Measurements from ENCODE around the gene C1QTNF12.
"Not testable (repeated sequence)": the region's sequence is repeated elsewhere in the genome, so short reads cannot be mapped to it uniquely, and the experiment has no call there.

The C1QTNF12 gene

DNA sequence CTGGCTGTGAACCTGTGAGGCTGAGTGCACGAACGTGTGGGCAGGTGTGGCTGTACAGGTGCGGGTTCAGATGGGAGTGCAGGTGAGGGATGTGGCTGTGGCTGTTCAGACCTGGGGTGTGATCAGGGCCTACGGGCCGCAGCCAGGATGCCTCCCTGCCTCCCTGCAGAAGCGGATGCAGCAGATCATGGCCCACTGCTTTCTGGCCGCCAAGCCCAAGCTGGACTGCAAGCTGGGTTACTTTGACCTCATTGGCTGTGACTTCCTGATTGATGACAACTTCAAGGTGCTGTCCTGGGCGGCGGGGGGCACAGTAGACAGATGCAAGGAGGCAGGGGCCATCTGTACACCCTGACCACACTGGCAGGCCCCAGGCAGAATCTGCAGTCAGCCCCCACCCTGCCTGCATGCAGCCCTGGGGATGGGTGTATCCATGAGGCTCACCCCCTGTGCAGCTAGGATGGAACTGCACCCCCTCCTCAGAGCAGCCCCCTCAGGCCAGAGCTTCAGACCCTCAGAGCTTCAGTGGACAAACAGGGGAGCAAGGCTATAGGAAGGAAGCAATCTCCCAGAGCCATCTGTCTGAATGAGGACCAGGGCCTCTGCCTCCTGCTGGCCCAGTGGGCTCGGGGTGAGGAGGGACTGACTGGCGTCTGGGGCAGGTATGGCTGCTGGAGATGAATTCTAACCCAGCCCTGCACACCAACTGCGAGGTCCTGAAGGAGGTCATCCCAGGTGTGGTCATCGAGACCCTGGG, 49.9 kb downstream of the C1QTNF12 start:
- no peak for DNase-seq

DNA sequence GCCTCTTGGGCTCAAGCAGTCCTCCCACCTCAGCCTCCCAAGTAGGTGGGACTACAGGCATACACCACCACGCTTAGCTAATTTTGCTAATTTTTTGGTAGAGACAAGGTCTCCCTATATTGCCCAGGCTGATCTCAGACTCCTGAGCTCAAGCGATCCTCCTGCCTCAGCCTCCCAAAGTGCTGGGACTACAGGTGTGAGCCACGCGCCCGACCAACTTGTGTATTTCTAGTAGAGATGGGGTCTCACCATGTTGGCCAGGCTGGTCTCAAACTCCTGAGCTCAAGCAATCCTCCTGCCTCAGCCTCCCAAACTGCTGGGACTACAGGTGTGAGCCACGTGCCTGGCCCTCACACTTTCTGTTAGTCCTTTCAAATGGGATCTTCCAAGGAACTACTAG, 50.8 kb downstream of the C1QTNF12 start:
- DNase-seq, result not testable (repeated sequence)

DNA sequence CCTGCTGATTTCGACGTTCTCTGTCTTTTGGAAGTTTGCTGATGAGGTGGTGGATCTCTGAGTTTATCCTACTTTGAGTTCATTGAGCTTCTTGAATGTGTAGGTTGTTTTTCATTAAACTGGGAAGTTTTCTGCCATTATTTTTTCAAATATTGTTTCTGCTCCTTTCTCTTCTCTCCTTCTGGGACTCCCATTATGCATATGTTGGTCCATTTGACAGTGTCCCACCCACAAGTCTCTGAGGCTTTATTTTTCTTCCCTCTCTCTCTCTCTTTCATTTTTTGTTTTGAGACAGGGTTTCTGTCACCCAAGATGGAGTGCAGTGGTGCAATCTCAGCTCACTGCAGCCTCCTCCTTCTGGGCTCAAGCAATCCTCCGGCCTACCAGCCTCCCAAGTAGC, 51.8 kb downstream of the C1QTNF12 start:
- DNase-seq, result no peak

Data from GF-D8 (cell line).